Measurements from ENCODE around the gene PTGER3.

DNA sequence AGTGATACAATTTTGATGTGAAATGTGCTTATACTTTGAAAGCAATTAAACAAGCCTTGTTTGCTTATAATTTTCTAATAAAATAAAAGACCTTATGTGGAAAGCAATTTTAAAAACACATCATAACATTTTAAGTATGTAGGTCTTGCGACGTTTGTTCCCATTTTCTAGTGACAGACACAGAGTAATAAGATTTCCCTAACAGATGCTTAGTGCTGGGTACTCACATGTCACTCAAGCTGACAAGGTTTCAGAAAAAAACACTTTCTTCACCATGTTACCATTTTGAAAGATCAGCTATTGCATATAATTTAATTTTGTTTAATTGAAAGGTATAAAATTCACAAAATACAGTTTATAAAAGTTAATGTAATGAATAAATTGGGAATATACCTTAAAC lies 47.3 kb upstream of the PTGER3 start:
- TF ChIP-seq, protein P1, sequence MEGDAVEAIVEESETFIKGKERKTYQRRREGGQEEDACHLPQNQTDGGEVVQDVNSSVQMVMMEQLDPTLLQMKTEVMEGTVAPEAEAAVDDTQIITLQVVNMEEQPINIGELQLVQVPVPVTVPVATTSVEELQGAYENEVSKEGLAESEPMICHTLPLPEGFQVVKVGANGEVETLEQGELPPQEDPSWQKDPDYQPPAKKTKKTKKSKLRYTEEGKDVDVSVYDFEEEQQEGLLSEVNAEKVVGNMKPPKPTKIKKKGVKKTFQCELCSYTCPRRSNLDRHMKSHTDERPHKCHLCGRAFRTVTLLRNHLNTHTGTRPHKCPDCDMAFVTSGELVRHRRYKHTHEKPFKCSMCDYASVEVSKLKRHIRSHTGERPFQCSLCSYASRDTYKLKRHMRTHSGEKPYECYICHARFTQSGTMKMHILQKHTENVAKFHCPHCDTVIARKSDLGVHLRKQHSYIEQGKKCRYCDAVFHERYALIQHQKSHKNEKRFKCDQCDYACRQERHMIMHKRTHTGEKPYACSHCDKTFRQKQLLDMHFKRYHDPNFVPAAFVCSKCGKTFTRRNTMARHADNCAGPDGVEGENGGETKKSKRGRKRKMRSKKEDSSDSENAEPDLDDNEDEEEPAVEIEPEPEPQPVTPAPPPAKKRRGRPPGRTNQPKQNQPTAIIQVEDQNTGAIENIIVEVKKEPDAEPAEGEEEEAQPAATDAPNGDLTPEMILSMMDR (IDR thresholded peaks at IDR 0.05; ENCODE audit: low read depth, low read length) = no peak
- TF ChIP-seq POLR2A (IDR thresholded peaks at IDR 0.05; ENCODE audit: extremely low read depth, insufficient read length) (no peak), MYC (IDR thresholded peaks at IDR 0.05; ENCODE audit: low read depth, low read length) (no peak)
- TF ChIP-seq, protein P2, sequence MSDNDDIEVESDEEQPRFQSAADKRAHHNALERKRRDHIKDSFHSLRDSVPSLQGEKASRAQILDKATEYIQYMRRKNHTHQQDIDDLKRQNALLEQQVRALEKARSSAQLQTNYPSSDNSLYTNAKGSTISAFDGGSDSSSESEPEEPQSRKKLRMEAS (IDR thresholded peaks at IDR 0.05; ENCODE audit: low read depth, low read length) = no peak
